Erythroblast (primary cell): ENCODE results near the gene TSKS.

Experiments
- GATA1 ChIP-seq: IDR thresholded peaks from 2 replicates; pipeline ENCODE4 v1.6.1; 2011; ENCODE audit warnings: low read depth, mild to moderate bottlenecking, control low read depth, low read length, moderate library complexity
- POLR2A ChIP-seq: IDR thresholded peaks from 2 replicates; pipeline ENCODE4 v1.6.1; 2011; ENCODE audit warnings: mild to moderate bottlenecking, low read length

GRCh38 chr19:49786376-49786820 is 23.3 kb upstream of the TSKS start:
- TF ChIP-seq POLR2A: no peak
- TF ChIP-seq GATA1: no peak
